ENCODE data around the gene ZSWIM4. TPM values are rescaled to one million over a fixed set of nuclear protein-coding genes. Genes with fewer than 3 reads are reported as not detected.

The ZSWIM4 gene
- total and polyA plus RNA-seq, 3 donors from 2014 or later, result 3.4 to 10.0 (median 4.7) TPM

- H3K27ac ChIP-seq, result no peak overlapping the region
- TF ChIP-seq POLR2A (IDR thresholded peaks at IDR 0.05) (no peak), CTCF (IDR thresholded peaks at IDR 0.05) (no peak)
- WGBS, 2 donors, result 43 to 62% methylated on average over 5 to 41 of the region's 42 CpGs
- H3K36me3 ChIP-seq (ENCODE audit: low read depth, missing control alignments), result no peaks in the 10 kb centered on the region
- H3K27me3 ChIP-seq, result no peaks in the 10 kb centered on the region
- H3K9me3 ChIP-seq, result no peaks in the 10 kb centered on the region
- DNase-seq, result peak; percentile 44
- peak overlapping the region in 1 of 2 donors; percentile 64 for H3K4me3 ChIP-seq
- intact Hi-C loops (cut with DNase I; ENCODE audit: low total_unique reads), result no loop called here
- no peaks in the 10 kb centered on the region for H3K4me1 ChIP-seq
Measured at GRCh38 chr19:13762635-13763235, 32.5 kb upstream of the ZSWIM4 start.

- no peak for DNase-seq
- Histone ChIP-seq H3K27ac (no peak overlapping the region), H3K27me3 (no peaks in the 10 kb centered on the region), H3K4me3 (peak overlapping the region in 1 of 2 donors; percentile 64), H3K4me1 (no peaks in the 10 kb centered on the region), H3K9me3 (no peaks in the 10 kb centered on the region), H3K36me3 (ENCODE audit: low read depth, missing control alignments) (no peaks in the 10 kb centered on the region)
- TF ChIP-seq POLR2A (IDR thresholded peaks at IDR 0.05) (no peak), CTCF (IDR thresholded peaks at IDR 0.05) (no peak)
- 28 to 79% methylated on average over 3 of the region's 3 CpGs for WGBS, 2 donors
- intact Hi-C loops (cut with DNase I; ENCODE audit: low total_unique reads), result no loop called here
Measured at GRCh38 chr19:13763265-13763664, 32.0 kb upstream of the ZSWIM4 start.

GRCh38 chr19:13764101-13764807 is 31.0 kb upstream of the ZSWIM4 start, which contains the start of gene MRI1:
Gene MRI1, plus strand, starts transcription at chr19:13764522. Its CDS starts 67 bp downstream, at chr19:13764589.
- H3K27ac ChIP-seq, result peak within 1 kb of the TSS; percentile 14 to 29
- DNase-seq, result peak; percentile 86
- no peak for TF ChIP-seq CTCF (IDR thresholded peaks at IDR 0.05)
- no peak for TF ChIP-seq POLR2A (IDR thresholded peaks at IDR 0.05)
- H3K36me3 ChIP-seq (ENCODE audit: low read depth, missing control alignments), result no peaks in the 10 kb centered on the region
- intact Hi-C loops (cut with DNase I; ENCODE audit: low total_unique reads), result no loop called here
- H3K9me3 ChIP-seq, result no peaks in the 10 kb centered on the region
- peak within 1 kb of the TSS; percentile 64 to 79 for H3K4me3 ChIP-seq
- no peaks in the 10 kb centered on the region for H3K4me1 ChIP-seq
- H3K27me3 ChIP-seq, result no peaks in the 10 kb centered on the region
- 13 to 50% methylated on average over 2 to 34 of the region's 67 CpGs for WGBS, 2 donors

- no peak for TF ChIP-seq POLR2A (IDR thresholded peaks at IDR 0.05)
- no peak for TF ChIP-seq CTCF (IDR thresholded peaks at IDR 0.05)
- Histone ChIP-seq H3K9me3 (no peaks in the 10 kb centered on the region), H3K27me3 (no peaks in the 10 kb centered on the region), H3K36me3 (ENCODE audit: low read depth, missing control alignments) (no peaks in the 10 kb centered on the region), H3K4me1 (no peaks in the 10 kb centered on the region), H3K4me3 (peak overlapping the region; percentile 64 to 79), H3K27ac (peak overlapping the region; percentile 14 to 29)
- 3 to 4% methylated on average over 15 to 29 of the region's 48 CpGs for WGBS, 2 donors
- no peak for DNase-seq
- intact Hi-C loops (cut with DNase I; ENCODE audit: low total_unique reads), result no loop called here
Measured at GRCh38 chr19:13764821-13765394, 30.3 kb upstream of the ZSWIM4 start.
